PC-3 (cell line): ENCODE measurements around the gene TACR2. TPM values are rescaled to one million over a fixed set of nuclear protein-coding genes. Genes with fewer than 3 reads are reported as not detected.
A peak's percentile ranks its signal among the peaks of the same experiment; 100 is the strongest.

ENCODE experiments used
- ATAC-seq: fragments of 200-7000 bp; cut with Tn5 transposase; 2 replicates; pipeline ENCODE4 v1.9.1; 2020; ENCODE audit warnings: mild to moderate bottlenecking, moderate library complexity
- BruUV-seq: library from RNA; stranded (reverse); fragments of 400-500 nt; replicated peaks from 2 replicates; lab custom pipeline; 2021; lab: Mats Ljungman, UMichigan
- CTCF ChIA-PET: fragments of 300-600 bp; sonication (Branson Sonifier 250); formaldehyde crosslinking; loops from one replicate; lab custom pipeline; 2022; ENCODE audit warnings: antibody characterized with exemption; lab: Charles Lee
- POLR2A ChIA-PET: fragments of 300-600 bp; sonication (Branson Sonifier 250); formaldehyde crosslinking; loops from one replicate; lab custom pipeline; 2022; ENCODE audit warnings: antibody characterized with exemption; ENCODE audit not compliant: unreplicated experiment; lab: Charles Lee
- DNase-seq: peaks from one replicate; pipeline ENCODE4 v3.0.0-alpha.2; 2015
- H2AFZ ChIP-seq: fragments of 300-600 bp; sonication (generic); 2 replicates; pipeline ENCODE4 v1.6.0; 2016; ENCODE audit warnings: antibody characterized with exemption, low read length
- H3F3A ChIP-seq: fragments of 300-600 bp; sonication (generic); one replicate; pipeline ENCODE4 v1.6.0; 2017; ENCODE audit warnings: antibody characterized with exemption, low read length, control low read depth, mild to moderate bottlenecking; ENCODE audit not compliant: unreplicated experiment
- H3K27ac ChIP-seq: fragments of 300-600 bp; sonication (generic); 2 replicates; pipeline ENCODE4 v1.5.1; 2016; ENCODE audit warnings: mild to moderate bottlenecking, low read length
- H3K27me3 ChIP-seq: fragments of 300-600 bp; sonication (generic); 2 replicates; pipeline ENCODE4 v1.6.1; 2016; ENCODE audit warnings: low read length, mixed read lengths
- H3K36me3 ChIP-seq: fragments of 300-600 bp; sonication (generic); 2 replicates; pipeline ENCODE4 v1.6.1; 2016; ENCODE audit warnings: low read depth, mixed run types, low read length, mixed read lengths
- H3K4me1 ChIP-seq: fragments of 300-600 bp; sonication (generic); 2 replicates; pipeline ENCODE4 v1.5.1; 2016; ENCODE audit warnings: low read length; ENCODE audit not compliant: insufficient read depth
- H3K4me2 ChIP-seq: fragments of 300-600 bp; sonication (generic); 2 replicates; pipeline ENCODE4 v1.6.0; 2016; ENCODE audit warnings: low read length
- H3K4me3 ChIP-seq: fragments of 300-600 bp; sonication (generic); 2 replicates; pipeline ENCODE4 v1.5.1; 2016; ENCODE audit warnings: mild to moderate bottlenecking, low read length, mixed read lengths
- H3K79me2 ChIP-seq: fragments of 300-600 bp; sonication (generic); 2 replicates; pipeline ENCODE4 v1.6.1; 2017; ENCODE audit warnings: low read length, mixed read lengths
- H3K9ac ChIP-seq: fragments of 300-600 bp; sonication (generic); 2 replicates; pipeline ENCODE4 v1.6.0; 2016; ENCODE audit warnings: mild to moderate bottlenecking, low read length
- H3K9me2 ChIP-seq: fragments of 300-600 bp; sonication (generic); replicated peaks from 2 replicates; pipeline ENCODE4 v1.6.1; 2016; ENCODE audit warnings: mixed run types, low read length, mixed read lengths
- H3K9me3 ChIP-seq: fragments of 300-600 bp; sonication (generic); 2 replicates; pipeline ENCODE4 v1.6.1; 2016; ENCODE audit warnings: low read length, mixed read lengths
- H4K20me1 ChIP-seq: fragments of 300-600 bp; sonication (generic); 2 replicates; pipeline ENCODE4 v1.6.1; 2016; ENCODE audit warnings: low read length, mixed read lengths
- EZH2 ChIP-seq: fragments of 300-600 bp; sonication (generic); IDR thresholded peaks from one replicate; pipeline ENCODE4 v1.6.1; 2017; ENCODE audit warnings: antibody characterized with exemption, mild to moderate bottlenecking, low read length; ENCODE audit not compliant: unreplicated experiment
- EZH2phosphoT487 ChIP-seq: fragments of 300-600 bp; sonication (generic); IDR thresholded peaks from 2 replicates; pipeline ENCODE4 v1.6.1; 2018; ENCODE audit warnings: mild to moderate bottlenecking, antibody characterized with exemption, low read length, borderline replicate concordance
- intact Hi-C: fragments of 100-400 bp; cut with micrococcal nuclease; formaldehyde crosslinking; loops from 2 replicates; pipeline ENCODE4 v1.9.0; 2023
- total RNA-seq: library from RNA; depleted of rRNA; stranded (reverse); fragments of >200 nt; gene quantifications from 2 replicates; pipeline ENCODE4 v1.2.3, GENCODE V29; 2014
- TF ChIP-seq, protein P1 (sequence below): fragments of 300-600 bp; sonication (generic); conservative IDR thresholded peaks from 2 replicates; pipeline ENCODE4 v1.5.1; 2017; ENCODE audit warnings: antibody characterized with exemption, low read depth, mild to moderate bottlenecking, low read length

Gene TACR2
- total RNA-seq, 1 experiment from 2014 or later = 0.40 TPM

DNA sequence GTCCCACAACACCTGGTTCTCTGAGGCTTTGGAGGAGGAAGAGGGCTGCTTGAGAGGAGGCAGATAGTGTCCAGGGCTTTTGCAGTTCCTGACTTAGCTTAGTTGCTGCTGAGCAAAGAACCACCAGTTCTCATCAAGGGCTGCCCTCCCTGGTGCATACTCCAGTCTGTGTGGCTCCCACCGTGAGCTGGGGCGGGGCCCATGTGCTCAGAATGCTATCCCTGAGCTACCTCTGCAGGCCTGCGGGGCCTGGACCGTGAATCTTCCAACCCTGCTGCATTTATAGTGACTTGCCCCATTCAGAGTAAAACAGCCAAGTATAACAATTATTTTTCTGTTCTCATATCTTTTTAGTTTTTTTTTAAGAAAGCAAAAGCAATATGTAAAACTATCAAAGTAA, 49.2 kb downstream of the TACR2 start:
- POLR2A ChIA-PET = no interaction called here
- peaks cover 18% of the 10 kb centered on the region for H3K79me2 ChIP-seq
- H3K4me1 ChIP-seq = peaks cover 11% of the 10 kb centered on the region
- TF ChIP-seq EZH2phosphoT487 (no peak), EZH2 (no peak)
- TF ChIP-seq, protein P1, sequence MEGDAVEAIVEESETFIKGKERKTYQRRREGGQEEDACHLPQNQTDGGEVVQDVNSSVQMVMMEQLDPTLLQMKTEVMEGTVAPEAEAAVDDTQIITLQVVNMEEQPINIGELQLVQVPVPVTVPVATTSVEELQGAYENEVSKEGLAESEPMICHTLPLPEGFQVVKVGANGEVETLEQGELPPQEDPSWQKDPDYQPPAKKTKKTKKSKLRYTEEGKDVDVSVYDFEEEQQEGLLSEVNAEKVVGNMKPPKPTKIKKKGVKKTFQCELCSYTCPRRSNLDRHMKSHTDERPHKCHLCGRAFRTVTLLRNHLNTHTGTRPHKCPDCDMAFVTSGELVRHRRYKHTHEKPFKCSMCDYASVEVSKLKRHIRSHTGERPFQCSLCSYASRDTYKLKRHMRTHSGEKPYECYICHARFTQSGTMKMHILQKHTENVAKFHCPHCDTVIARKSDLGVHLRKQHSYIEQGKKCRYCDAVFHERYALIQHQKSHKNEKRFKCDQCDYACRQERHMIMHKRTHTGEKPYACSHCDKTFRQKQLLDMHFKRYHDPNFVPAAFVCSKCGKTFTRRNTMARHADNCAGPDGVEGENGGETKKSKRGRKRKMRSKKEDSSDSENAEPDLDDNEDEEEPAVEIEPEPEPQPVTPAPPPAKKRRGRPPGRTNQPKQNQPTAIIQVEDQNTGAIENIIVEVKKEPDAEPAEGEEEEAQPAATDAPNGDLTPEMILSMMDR = no peak
- DNase-seq = no peak
- H3K36me3 ChIP-seq = peaks cover 50% of the 10 kb centered on the region
- no peak overlapping the region for H3K4me2 ChIP-seq
- no TSS peak for BruUV-seq
- H3K9me2 ChIP-seq = no peaks in the 10 kb centered on the region
- no peak for ATAC-seq
- no peak overlapping the region for H3K4me3 ChIP-seq
- peaks cover 1% of the 10 kb centered on the region for H3F3A ChIP-seq
- H3K9me3 ChIP-seq = no peaks in the 10 kb centered on the region
- CTCF ChIA-PET = no interaction called here
- intact Hi-C loops = no loop called here
- H3K27me3 ChIP-seq = no peaks in the 10 kb centered on the region
- no peaks in the 10 kb centered on the region for H4K20me1 ChIP-seq
- H2AFZ ChIP-seq = no peak overlapping the region
- H3K27ac ChIP-seq = no peak overlapping the region
- no peak overlapping the region for H3K9ac ChIP-seq

DNA sequence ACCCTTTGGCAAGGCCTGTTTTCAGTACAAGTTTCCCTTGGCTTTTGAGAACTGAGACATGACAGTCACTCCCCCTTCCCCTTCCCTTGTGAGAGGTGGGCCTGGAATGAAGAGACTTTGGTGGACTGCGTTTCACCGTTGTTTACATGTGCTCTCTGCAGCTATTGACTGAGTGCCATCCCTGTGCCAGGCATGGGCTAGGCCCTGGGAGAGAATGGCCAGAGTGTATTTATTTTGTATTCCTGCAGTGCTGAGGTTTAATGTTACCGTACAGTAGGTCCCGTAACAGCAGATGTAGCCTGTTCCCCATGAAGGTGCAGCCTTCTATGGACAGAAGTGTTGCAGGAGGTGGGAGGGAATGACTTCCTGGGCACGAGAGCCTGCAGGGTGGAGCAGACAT, 50.0 kb downstream of the TACR2 start:
- Histone ChIP-seq H3K4me3 (no peak overlapping the region), H3K27ac (no peak overlapping the region), H4K20me1 (no peaks in the 10 kb centered on the region), H2AFZ (no peak overlapping the region), H3K79me2 (peaks cover 20% of the 10 kb centered on the region), H3K9me2 (no peaks in the 10 kb centered on the region), H3K27me3 (no peaks in the 10 kb centered on the region), H3K4me2 (no peak overlapping the region), H3K4me1 (peaks cover 18% of the 10 kb centered on the region), H3K9me3 (no peaks in the 10 kb centered on the region), H3K9ac (no peak overlapping the region), H3K36me3 (peaks cover 46% of the 10 kb centered on the region), H3F3A (peaks cover 5% of the 10 kb centered on the region)
- intact Hi-C loops = no loop called here
- DNase-seq = no peak
- CTCF ChIA-PET = no interaction called here
- POLR2A ChIA-PET = no interaction called here
- TF ChIP-seq EZH2 (no peak), EZH2phosphoT487 (no peak)
- TF ChIP-seq, protein P1 = no peak
- BruUV-seq = no TSS peak
- ATAC-seq = no peak

DNA sequence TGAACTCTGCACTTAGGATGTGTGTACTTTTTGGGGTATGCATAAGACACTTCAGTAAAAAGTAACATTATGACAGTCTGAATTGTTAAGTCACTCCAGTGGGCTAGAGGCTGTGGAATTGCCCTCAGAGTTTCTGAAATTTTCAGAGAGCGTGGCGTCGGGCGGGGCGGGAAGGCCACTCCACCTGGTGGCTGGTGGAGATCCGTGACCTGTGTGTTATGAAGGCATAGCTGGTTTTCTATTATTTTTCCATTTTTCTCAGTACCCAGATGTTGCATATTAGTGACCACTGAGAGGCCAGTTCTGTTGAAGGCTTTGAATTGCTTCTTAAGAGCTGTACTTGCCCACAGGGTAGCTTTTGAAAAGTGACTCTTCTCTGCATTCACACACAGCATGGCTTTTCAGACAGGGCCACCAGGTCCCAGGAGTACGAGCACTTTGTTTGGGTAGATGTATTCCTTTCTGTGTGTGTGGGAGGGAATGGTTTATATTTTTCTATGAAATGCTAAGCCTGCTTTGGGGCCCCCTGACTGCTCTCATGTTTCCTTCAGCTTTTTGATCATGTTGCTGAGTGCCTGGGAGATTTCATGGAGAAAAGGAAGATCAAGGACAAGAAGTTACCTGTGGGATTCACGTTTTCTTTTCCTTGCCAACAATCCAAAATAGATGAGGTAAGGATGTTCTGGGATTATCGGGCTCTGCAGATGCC, 52.3 kb downstream of the TACR2 start:
- H3F3A ChIP-seq = peaks cover 5% of the 10 kb centered on the region
- intact Hi-C loops = no loop called here
- peaks cover 26% of the 10 kb centered on the region for H3K36me3 ChIP-seq
- H3K9me2 ChIP-seq = no peaks in the 10 kb centered on the region
- ChIA-PET POLR2A (interaction anchor here (0.5 to 0.7 kb wide), 2 partner anchors 180 to 582 kb away, joined by 3 read pairs; no protein-coding TSS in a partner anchor), CTCF (interaction anchor here (0.6 kb wide), 1 partner anchor 143 kb away, joined by 12 read pairs; no protein-coding TSS in a partner anchor)
- no peaks in the 10 kb centered on the region for H3K9me3 ChIP-seq
- H2AFZ ChIP-seq = no peak overlapping the region
- no peak overlapping the region for H3K9ac ChIP-seq
- no peaks in the 10 kb centered on the region; the same call in 1 of the 2 replicates for H4K20me1 ChIP-seq
- DNase-seq (no peak), ATAC-seq (no peak)
- no peak overlapping the region for H3K4me3 ChIP-seq
- H3K4me1 ChIP-seq = peaks cover 42% of the 10 kb centered on the region
- TF ChIP-seq, protein P1 = peak; percentile 32; the same call in 1 of the 2 replicates
- TF ChIP-seq EZH2phosphoT487 = no peak
- peaks cover 40% of the 10 kb centered on the region for H3K79me2 ChIP-seq
- H3K27me3 ChIP-seq = no peaks in the 10 kb centered on the region
- no peak overlapping the region for H3K27ac ChIP-seq
- no TSS peak for BruUV-seq
- H3K4me2 ChIP-seq = no peak overlapping the region
